Neural progenitor cell (in vitro differentiated cells): ENCODE results near the gene TMIE.

Experiments
- EZH2 ChIP-seq: fragments of 200-600 bp; sonication (generic); IDR thresholded peaks from 2 replicates; pipeline ENCODE4 v1.6.1; 2017; ENCODE audit warnings: antibody characterized with exemption, mild to moderate bottlenecking, moderate library complexity
- EZH2phosphoT487 ChIP-seq: fragments of 200-600 bp; sonication (generic); IDR thresholded peaks from 2 replicates; pipeline ENCODE4 v1.6.1; 2017; ENCODE audit warnings: antibody characterized with exemption
- TF ChIP-seq, protein P1 (sequence below): fragments of 200-600 bp; sonication (generic); IDR thresholded peaks from 2 replicates; pipeline ENCODE4 v1.5.1; 2017; ENCODE audit warnings: antibody characterized with exemption, mild to moderate bottlenecking

DNA sequence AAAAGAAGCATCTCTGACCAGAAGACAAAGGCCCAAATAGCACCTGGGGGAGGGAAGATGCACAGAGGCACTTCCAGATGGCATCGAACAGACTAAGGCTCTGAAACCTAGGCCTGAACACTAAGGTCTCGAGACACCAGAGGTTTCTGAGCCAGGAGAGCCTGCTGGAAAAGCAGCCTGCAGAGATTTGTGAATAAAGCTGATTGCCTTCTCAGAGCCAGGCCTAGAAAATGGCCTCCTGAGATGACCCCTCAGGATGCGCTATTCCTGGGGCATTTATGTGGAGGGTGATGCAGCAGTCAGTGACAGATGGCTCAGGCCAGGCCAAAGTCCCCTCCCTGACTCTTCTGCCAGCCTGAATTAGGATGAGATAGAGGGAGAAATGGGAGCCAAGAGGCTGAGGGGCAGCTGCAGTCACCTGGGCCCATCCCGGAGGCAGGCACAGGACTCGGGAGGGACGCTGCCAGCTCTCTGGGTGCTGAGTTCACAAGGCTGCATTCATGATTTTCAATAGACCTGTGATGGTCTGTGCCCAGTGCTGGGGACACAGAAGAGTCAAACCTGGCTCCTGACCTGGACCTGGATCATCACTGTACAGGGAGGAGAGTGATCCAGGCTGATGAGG, 9.6 kb downstream of the TMIE start:
- TF ChIP-seq, protein P1, sequence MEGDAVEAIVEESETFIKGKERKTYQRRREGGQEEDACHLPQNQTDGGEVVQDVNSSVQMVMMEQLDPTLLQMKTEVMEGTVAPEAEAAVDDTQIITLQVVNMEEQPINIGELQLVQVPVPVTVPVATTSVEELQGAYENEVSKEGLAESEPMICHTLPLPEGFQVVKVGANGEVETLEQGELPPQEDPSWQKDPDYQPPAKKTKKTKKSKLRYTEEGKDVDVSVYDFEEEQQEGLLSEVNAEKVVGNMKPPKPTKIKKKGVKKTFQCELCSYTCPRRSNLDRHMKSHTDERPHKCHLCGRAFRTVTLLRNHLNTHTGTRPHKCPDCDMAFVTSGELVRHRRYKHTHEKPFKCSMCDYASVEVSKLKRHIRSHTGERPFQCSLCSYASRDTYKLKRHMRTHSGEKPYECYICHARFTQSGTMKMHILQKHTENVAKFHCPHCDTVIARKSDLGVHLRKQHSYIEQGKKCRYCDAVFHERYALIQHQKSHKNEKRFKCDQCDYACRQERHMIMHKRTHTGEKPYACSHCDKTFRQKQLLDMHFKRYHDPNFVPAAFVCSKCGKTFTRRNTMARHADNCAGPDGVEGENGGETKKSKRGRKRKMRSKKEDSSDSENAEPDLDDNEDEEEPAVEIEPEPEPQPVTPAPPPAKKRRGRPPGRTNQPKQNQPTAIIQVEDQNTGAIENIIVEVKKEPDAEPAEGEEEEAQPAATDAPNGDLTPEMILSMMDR = no peak
- TF ChIP-seq EZH2 (no peak), EZH2phosphoT487 (no peak)
